ENCODE results near the gene NAPEPLD. TPM values are rescaled to one million over a fixed set of nuclear protein-coding genes. Genes with fewer than 3 reads are reported as not detected.

NAPEPLD gene
- total and polyA plus RNA-seq, 8 donors: 3.1 to 12.4 (median 5.0) TPM

GRCh38 chr7:103124429-103124979 lies 24.4 kb downstream of the NAPEPLD start:
- DNase-seq (no peak), FAIRE-seq (no peak), ATAC-seq (peak in 1 of 4 donors; percentile 21)
- Histone ChIP-seq H3K4me1 (peaks cover 0 to 5% (median 3%) of the 10 kb centered on the region in 3 donors), H3K4me3 (no peak overlapping the region), H3K27ac (no peak overlapping the region), H3K27me3 (no peaks in the 10 kb centered on the region), H3K9me3 (no peaks in the 10 kb centered on the region), H3K36me3 (peaks cover 0 to 6% (median 4%) of the 10 kb centered on the region in 3 donors)
- 61 to 62% methylated on average over 6 of the region's 6 CpGs for whole genome bisulfite sequencing, 2 donors
- no peak for TF ChIP-seq CTCF (IDR thresholded peaks at IDR 0.05)
- intact Hi-C loops (cut with DNase I): no loop called here

DNA sequence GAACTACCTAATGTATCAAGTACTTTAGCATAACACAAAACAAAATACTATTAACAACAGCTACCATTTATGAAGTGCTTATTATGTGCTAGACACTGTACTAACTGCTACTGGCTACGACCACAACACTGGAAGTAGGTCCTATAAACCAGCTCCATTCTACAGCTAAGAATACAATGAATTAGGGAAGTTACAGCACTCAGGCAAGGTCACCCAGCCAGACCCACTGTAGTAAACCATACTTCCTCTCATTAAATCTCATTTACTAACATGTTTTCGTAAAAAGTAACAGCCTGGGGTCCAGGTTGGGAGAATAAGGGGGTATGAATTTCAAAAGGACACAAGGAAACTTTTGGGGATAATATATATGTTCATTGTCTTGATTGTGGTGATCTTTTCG lies 25.4 kb downstream of the NAPEPLD start:
- H3K27me3 ChIP-seq: no peaks in the 10 kb centered on the region
- intact Hi-C loops (cut with DNase I): no loop called here
- no peaks in the 10 kb centered on the region for H3K9me3 ChIP-seq
- FAIRE-seq: no peak
- no peak for DNase-seq
- peaks cover 0 to 6% (median 4%) of the 10 kb centered on the region in 3 donors for H3K36me3 ChIP-seq
- no peak overlapping the region for H3K4me3 ChIP-seq
- 61 to 64% methylated on average over 3 of the region's 3 CpGs for WGBS, 2 donors
- H3K4me1 ChIP-seq: no peaks in the 10 kb centered on the region
- no peak overlapping the region for H3K27ac ChIP-seq
- no peak for ATAC-seq
- TF ChIP-seq CTCF (IDR thresholded peaks at IDR 0.05): no peak

- DNase-seq (no peak), FAIRE-seq (no peak), ATAC-seq (no peak)
- no peaks in the 10 kb centered on the region for H3K27me3 ChIP-seq
- intact Hi-C loops (cut with DNase I): no loop called here
- H3K4me3 ChIP-seq: no peak overlapping the region
- H3K36me3 ChIP-seq: no peaks in the 10 kb centered on the region
- peaks cover 0 to 4% (median 0%) of the 10 kb centered on the region in 3 donors for H3K4me1 ChIP-seq
- H3K27ac ChIP-seq: no peak overlapping the region
- no peak for TF ChIP-seq CTCF (IDR thresholded peaks at IDR 0.05)
- no peaks in the 10 kb centered on the region for H3K9me3 ChIP-seq
These were observed 27.3 kb downstream of the NAPEPLD start for GRCh38 chr7:103121641-103122040.

- FAIRE-seq: no peak
- no peak overlapping the region for H3K27ac ChIP-seq
- no peak overlapping the region for H3K4me3 ChIP-seq
- intact Hi-C loops (cut with DNase I): no loop called here
- no peak for ATAC-seq
- H3K27me3 ChIP-seq: no peaks in the 10 kb centered on the region
- no peak for TF ChIP-seq CTCF (IDR thresholded peaks at IDR 0.05)
- 95 to 100% methylated on average over 1 of the region's 1 CpG for WGBS, 2 donors
- no peak for DNase-seq
- H3K36me3 ChIP-seq: no peaks in the 10 kb centered on the region
- peaks cover 0 to 8% (median 0%) of the 10 kb centered on the region in 3 donors for H3K4me1 ChIP-seq
- H3K9me3 ChIP-seq: no peaks in the 10 kb centered on the region
These were observed 28.5 kb downstream of the NAPEPLD start for GRCh38 chr7:103120362-103120761.

DNA sequence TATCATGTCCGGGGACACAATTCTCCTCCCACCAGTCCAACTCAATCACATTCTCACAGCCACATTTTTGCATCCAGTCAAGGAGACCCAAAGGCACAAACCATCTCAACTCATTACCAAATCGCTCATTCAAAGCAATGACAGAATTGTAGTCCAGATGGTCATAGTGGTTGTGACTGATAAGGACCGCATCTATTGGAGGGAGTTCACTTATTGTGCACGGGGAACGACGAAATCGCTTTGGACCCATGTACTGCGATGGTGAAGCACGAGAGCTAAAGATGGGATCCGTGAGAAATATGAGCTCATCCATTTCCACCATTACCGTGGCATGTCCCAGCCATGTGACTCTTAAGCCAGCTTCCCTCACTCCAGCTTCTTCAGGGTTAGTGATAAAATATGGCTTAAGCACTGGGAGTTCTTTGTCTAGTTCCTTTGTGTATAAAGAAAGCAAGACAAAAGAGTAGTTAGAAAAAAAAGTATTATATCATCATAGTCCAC lies 29.1 kb downstream of the NAPEPLD start:
- FAIRE-seq (no peak), DNase-seq (no peak), ATAC-seq (no peak)
- H3K4me3 ChIP-seq: no peak overlapping the region
- peaks cover 0 to 8% (median 0%) of the 10 kb centered on the region in 3 donors for H3K4me1 ChIP-seq
- WGBS, 2 donors: 97 to 98% methylated on average over 11 of the region's 11 CpGs
- no peak for TF ChIP-seq CTCF (IDR thresholded peaks at IDR 0.05)
- no peak overlapping the region for H3K27ac ChIP-seq
- intact Hi-C loops (cut with DNase I): no loop called here
- H3K36me3 ChIP-seq: no peaks in the 10 kb centered on the region
- H3K9me3 ChIP-seq: no peaks in the 10 kb centered on the region
- no peaks in the 10 kb centered on the region for H3K27me3 ChIP-seq
